HG03066 (cell line): Measurements from ENCODE around the gene HTT.
"Not testable (repeated sequence)": the region's sequence is repeated elsewhere in the genome, so short reads cannot be mapped to it uniquely, and the experiment has no call there.

Source experiments
- ATAC-seq: cut with Tn5 transposase; IDR thresholded peaks from one replicate; pipeline ENCODE4 v1.9.1; 2021; ENCODE audit warnings: low read depth; ENCODE audit not compliant: unreplicated experiment

The HTT gene

DNA sequence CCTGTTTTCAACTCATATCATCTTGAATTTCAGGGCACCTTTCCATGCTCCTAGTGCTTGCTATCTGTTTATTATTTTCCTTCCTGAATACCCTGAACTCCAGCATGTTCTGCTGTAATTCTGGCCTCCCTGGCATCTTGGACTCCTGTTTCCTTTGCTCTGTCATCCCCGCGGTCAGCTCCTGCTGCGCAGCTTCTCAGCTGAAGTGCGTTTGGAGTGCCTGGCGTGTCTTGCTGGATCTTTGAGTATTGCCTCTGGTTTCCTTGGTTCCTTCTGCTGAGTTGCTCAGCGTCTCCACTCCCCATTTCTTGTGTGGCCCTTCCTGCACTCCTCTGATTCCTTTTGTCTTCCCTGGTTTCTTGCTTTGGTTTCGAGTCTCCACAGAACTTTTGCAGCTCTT is 84.4 kb downstream of the HTT start:
- ATAC-seq, result no peak

DNA sequence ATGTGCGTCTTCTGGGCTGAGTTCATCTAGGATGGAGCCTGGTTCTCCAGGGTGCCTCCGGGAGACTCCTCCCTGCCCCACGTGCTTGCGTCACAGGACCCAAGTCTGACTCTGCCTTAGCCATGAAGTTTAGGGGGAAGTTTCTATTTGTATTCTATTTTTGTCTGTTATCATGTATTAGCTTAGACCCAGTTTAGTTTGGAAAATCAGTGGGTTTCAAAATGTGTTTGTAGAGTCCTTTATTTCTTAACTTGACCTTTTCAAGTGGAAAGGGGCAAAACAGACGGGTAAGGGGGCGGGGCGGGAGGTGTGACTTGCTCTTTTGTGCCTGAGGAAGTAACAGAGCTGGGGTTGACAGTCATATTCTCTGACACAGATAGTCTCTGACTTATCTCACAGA is 86.0 kb downstream of the HTT start:
- no peak for ATAC-seq

DNA sequence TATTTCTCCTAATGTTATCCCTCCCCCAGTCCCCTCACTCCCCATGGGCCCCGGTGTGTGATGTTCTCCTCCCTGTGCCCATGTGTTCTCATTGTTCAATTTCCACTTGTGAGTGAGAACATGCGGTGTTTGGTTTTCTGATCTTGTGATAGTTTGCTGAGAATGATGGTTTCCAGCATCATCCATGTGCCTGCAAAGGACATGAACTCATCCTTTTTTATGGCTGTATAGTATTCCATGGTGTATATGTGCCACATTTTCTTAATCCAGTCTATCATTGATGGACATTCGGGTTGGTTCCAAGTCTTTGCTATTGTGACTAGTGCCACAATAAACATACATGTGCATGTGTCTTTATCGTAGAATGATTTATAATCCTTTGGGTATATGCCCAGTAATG is 86.6 kb downstream of the HTT start:
- not testable (repeated sequence) for ATAC-seq

DNA sequence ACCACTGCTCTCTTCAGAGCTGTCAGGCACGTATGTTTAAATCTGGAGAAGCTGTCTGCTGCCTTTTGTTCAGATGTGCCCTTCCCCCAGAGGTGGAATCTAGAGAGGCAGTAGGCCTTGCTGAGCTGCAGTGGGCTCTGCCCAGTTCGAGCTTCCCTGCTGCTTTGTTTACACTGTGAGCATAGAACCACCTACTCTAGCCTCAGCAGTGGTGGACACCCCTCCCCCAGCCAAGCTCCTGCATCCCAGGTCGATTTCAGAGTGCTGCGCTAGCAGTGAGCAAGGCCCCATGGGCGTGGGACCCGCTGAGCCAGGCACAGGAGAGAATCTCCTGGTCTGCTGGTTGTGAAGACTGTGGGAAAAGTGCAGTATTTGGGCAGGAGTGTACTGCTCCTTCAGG is 92.0 kb downstream of the HTT start:
- ATAC-seq, result not testable (repeated sequence)

DNA sequence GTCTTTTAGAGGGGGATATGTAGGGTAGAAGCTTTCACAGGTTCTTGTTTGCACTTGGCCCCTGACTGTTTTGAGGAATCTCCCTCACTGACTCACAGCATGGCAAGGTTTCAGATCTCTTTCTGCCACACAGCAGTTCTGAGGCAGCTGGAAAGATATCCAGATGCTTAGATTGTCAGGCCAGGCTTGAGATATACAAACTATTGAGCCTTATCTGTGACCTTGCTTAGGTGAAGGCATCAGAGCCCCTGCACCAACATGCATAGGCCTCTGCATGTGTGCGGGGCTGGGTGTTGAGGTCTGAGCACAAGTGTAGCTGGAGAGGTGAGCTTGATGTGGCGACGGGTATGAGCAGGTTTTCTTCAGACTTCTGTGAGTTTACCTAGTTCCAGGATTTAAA is 93.5 kb downstream of the HTT start:
- ATAC-seq, result no peak

DNA sequence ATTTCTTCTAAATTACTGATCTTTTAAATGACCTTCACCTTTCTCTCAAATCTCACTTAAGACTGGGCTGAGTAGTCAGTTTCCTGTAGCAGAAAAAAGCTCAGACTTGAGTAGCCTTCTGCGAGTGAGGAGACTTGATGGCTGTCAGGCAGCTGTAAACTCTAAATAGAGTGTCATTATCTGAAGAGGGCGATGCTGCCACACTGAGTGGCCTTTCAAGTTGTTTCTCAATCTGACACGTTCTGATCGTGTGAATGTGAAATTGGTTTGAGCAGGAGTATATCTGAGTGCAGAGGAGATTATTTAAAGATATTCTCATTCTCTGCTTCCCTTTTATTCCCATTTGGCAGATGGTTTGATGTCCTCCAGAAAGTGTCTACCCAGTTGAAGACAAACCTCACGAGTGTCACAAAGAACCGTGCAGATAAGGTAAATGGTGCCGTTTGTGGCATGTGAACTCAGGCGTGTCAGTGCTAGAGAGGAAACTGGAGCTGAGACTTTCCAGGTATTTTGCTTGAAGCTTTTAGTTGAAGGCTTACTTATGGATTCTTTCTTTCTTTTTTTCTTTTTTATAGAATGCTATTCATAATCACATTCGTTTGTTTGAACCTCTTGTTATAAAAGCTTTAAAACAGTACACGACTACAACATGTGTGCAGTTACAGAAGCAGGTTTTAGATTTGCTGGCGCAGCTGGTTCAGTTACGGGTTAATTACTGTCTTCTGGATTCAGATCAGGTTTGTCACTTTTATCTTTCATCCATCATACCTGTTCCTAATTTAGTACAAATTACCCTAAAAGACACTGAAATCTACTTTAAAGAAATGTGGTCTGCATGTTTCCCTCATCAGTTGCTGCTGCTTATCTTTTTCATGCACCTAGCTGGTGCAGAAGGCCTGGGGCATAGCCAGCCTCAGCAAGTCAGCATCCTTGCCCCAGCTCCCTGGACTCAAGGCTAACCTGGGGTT is 100.2 kb downstream of the HTT start:
- no peak for ATAC-seq

DNA sequence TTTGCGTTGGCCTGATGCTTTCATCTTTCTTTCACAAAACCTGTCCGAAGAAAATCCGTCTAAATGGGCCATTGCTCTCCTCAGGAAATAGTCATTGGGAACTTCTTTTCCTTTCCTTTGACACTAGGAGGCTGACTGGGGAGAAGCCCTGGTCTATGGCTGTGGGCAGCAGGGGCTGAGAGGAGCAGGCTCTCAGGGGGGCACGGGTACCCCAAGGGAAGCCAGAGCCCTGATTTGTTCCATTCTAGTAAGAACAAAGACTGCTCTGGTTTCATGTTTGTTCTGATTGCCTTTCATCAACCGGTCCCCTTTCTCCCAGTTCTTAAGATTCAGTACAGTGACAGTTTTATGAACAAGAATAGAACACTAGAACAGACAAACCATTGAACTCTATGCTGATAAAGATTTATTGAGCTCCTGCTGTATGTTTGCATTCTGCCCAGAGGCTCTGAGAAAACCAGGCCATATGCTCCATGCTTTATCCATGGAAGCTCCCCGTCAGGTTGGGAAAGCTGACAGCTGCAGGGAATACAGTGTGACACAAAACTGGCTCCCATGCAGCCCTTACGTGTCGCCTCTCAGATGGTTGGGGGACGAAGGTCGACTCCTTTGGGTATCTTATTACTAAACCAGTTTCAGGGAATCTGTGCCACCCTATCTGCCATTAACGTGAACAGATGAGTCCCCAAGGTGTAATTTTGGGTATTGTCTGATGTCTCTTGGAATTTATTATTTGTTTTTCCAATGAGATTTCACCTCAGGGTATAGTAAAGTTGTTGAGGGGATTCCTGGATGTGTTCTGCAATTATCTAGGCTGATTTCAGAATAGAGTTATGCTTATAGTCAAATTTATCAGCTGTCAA is 102.1 kb downstream of the HTT start:
- no peak for ATAC-seq

DNA sequence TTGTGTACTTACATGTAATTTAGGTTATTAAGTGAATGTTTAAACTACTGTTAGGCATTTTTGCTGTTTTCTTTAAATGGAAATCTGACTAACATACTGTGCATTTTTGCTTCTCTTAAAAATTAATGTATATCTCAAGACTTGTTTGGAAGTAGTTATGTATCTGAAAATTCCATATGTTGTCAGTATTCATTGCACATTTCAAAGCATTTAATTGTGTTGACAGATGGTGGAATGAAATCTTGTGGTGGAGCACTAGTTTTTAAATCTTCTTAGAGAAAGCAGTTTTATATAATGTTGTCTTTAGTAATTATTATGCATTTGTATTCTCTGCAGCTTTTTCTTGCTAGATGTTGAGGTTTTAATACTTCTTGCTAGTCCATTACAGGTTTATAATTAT is 102.9 kb downstream of the HTT start:
- ATAC-seq, result no peak

DNA sequence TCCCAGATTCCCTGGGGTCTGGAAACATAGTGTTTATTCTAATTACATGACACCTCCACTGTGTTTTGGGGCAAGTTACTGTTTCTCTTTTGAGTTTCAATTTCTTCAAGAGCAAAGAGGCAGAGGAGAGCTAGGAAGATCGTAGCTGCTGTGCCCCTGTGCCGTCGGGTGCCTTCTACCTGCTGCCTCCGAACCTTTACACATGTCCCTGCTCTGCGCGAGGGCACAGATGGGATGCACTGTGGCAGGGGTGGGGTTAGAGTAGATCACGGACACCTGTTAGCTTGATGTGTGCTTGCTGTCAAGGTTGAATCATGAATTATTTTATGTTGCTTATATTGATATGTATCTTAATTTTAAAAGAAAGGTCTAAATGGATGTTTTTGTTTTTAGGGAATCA is 103.4 kb downstream of the HTT start:
- ATAC-seq, result no peak

DNA sequence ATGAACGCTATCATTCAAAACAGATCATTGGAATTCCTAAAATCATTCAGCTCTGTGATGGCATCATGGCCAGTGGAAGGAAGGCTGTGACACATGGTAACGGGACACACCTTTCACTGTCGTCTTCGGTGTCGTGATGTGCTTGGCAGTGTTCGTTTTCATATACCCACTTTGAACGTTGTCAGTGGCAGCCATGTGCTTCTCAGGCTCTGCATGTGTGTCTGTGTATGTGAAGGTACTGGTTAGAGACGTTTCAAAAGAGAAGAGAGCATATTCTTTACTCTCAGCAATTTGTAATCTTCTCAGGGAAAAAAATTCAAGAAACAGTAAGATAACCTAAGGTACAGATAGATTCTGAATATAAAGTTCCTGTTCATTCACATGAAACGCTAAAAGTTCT is 103.9 kb downstream of the HTT start:
- ATAC-seq, result no peak

DNA sequence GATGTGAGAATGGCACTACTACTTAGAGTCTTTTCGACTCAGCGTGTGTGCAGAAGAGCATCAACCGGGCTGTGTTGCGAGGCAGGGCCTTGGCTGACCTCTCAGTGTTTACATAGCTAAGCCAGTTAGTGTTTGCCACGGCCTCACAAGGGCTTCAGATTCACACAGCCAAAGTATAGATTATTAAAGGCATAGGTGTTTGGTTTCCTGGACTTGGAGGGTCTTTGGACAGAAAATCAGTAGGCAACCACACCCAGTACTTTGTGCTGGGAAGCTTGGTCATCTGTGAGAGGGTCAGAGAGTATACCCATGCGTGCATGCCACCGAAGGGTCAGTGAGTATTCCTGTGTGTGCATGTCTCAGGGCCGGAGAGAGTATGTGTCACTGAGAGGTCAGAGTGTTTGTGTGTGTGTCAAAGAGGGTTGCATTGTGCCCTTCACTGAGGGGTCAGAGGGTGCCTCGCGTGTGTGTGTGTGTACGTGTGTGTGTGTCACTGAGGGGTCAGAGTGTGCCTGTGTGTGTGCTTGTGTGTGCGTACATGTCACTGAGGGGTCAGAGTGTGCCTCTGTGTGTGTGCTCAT is 104.7 kb downstream of the HTT start:
- ATAC-seq, result no peak

DNA sequence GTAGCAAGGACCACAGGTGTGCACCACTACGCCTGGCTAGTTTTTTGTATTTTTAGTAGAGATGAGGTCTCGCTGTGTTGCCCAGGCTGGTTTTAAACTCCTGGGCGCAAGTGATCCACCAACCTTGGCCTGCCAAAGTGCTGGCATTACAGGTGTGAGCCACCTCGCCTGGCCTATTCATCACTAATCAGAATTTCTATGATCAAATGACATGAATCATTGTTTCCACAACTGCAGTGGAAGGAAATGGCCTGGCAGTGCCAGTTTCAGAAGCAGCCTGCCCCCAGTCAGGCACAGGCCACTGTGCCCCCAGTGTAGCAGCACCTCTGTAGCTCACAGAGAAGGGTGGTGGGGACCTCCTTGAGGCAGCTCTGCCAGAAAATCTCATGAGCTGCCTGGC is 108.5 kb downstream of the HTT start:
- ATAC-seq, result no peak

DNA sequence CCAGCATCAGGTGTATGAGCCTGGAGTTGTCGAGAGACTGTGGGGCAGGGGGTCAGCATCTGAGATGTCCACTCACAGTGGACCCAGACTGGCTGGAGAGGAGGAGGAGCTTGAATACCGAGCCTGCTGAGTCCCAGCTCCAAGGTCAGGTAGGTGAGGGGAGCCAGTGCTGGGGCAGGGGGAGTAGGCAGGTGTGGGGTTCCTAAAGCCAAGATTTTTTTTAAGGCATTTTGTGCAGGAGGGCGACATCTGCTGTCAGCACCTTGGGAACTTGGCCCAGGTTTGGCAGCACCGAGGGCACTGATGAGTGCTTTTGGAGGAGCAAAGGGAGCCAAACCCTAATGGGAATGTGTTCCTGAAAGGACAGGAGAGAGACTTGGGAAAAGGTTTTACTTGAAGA is 110.2 kb downstream of the HTT start:
- no peak for ATAC-seq

DNA sequence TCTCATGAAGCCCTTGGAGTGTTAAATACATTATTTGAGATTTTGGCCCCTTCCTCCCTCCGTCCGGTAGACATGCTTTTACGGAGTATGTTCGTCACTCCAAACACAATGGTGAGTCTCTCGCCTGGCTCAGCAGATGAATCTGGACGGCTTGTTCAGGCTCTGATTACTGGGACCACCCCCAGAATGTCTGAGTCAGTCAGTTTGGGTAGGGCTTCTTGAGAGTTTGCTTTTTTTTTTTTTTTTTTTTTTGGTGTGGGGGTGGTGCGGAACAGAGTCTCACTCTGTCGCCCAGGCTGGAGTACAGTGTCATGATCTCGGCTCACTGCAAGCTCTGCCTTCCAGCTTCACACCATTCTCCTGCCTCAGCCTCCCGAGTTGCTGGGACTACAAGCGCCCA is 112.1 kb downstream of the HTT start:
- ATAC-seq, result no peak

DNA sequence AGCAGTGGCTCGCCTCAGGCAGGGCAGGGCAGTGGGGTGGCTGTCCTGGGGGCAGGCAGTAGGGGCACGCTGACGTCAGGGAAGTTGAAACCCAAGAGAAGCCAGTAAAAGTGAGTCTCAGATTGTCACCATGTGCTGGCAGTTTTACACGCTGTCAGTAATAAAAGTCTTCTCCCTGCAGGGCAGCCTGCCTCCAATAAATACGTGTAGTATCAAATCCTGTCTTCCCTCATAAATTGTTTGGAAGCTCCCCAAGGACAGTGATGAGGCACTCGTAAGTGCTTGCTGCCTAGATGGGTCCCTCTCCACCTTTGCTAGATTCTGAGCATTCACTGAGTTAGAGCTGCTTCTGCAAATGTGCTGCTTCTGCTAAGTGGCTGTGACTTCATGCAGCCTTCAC is 113.6 kb downstream of the HTT start:
- no peak for ATAC-seq

DNA sequence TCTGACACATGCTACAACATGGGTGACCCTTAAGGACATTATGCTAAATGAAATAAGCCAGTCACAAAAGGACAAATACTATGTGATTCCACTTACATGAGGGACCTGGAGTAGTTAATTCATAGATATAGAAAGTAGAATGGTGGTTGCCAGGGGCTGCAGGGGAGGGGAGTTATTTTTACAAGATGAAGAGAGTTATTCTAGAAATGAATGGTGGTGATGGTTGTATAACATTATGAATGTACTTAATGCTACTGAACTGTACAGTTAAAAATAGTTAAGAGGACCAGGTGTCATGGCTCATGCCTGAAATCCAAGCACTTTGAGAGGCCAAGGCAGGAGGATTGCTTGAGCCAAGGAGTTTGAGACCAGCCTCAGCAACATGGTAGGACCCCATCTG is 115.0 kb downstream of the HTT start:
- ATAC-seq, result no peak

DNA sequence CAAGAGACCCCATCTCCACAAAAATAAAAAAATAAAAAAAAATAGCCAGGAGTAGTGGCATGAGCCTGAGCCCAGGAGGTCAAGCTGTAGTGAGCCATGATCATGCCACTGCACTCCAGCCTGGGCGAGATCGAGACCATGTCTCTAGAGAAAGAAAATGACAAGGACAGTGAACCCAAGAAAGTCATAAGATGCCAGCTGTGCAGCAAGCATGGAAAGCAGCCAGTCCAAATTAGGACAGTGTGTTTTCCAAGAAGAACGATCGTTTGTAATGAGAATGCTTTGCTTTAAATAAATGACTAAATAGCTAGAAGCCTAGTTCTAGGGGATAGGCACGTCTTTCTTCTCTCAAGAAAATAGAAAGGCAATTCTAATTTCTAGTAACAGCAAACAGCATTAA is 116.1 kb downstream of the HTT start:
- ATAC-seq, result no peak

DNA sequence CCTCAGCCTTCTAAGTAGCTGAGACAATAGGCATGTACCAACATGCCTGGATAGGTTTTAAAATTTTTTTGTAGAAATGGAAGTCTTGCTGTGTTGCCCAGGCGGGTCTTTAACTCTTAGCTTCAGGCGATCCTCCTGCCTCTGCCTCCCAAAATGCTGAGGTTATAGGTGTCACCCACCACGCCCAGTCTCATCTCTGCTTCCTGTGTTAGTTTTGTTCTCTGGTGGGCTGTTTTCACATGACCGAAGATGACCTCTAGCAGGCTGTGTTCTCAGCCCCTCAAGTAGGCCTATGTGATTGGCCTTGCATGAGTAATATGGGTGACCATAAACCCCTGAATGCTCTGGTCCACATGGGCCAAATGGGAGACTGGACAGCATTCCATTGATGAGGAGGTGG is 117.7 kb downstream of the HTT start:
- no peak for ATAC-seq

DNA sequence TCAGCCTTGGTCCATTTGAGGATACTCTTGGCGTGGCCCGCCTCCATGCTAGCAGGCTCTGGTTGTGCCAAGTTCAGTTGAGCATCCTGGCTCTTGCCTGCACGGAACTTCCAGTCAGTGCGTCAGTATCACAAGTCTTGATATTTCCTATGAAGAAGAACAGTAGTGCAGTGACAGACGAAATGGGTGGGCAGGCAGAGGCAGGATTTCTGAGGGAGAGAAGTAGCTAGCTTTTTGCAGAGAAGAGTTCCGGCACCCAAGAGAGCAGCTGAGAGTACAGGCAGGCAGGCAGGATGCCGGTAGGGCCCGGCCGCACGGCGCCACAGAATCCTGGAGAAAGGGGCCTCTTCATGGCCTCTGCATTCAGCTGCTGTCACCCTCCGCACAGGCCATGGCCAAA is 118.3 kb downstream of the HTT start:
- ATAC-seq, result no peak

DNA sequence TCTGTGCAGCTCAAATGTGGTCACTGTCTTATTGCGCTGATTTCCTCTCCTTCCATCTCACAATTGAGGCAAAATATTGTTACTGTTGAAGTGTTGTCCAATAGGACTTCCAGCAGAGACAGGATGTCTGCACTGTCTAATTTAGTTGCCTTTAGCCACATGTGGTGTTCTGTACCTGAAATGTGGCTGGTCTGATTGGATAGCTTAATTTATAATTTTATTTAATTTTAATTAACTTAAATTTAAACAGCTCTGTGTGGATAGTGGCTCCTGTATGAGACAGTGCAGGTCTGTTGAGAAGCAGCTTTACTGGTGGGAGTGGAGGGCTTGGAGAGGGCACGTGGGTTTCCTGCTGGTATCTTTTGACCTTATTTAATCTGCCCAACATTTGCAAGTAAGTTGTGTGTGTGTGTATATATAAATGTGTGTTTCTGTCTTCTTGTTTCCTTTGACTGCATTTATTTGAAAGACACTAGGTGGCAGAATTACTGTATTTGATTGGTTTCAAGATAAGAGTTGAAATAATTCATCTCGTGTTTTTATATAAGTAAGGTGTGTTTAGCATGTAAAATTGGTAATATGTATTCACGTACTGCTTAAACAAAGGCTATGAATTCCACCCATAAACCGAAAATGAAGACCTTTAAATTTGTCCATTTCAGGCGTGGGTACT is 119.2 kb downstream of the HTT start:
- no peak for ATAC-seq
